Renal pelvis (tissue), 4 donors: ENCODE results near the gene PHF19. TPM values are rescaled to one million over a fixed set of nuclear protein-coding genes. Genes with fewer than 3 reads are reported as not detected.
A peak's percentile ranks its signal among the peaks of the same experiment; 100 is the strongest.

ENCODE experiments used
- DNase-seq: peaks from one replicate; pipeline ENCODE4 v3.0.0-alpha.2; 2013
- polyA plus RNA-seq, 3 donors: library from polyadenylated mRNA; unstranded; fragments of 120-200 nt; gene quantifications; one replicate each; pipeline ENCODE4 v1.2.1, GENCODE V29; 2013; ENCODE audit not compliant: insufficient read length in 3 of 3

PHF19 gene
- polyA plus RNA-seq, 3 donors = 26.0 to 39.7 (median 34.7) TPM

GRCh38 chr9:120857481-120857880 is 19.5 kb downstream of the PHF19 start:
- no peak for DNase-seq

- DNase-seq = no peak
Observed at GRCh38 chr9:120856700-120857099, 20.3 kb downstream of the PHF19 start.

GRCh38 chr9:120855827-120856670 is 20.9 kb downstream of the PHF19 start:
- no peak for DNase-seq

GRCh38 chr9:120854596-120855327 is 22.2 kb downstream of the PHF19 start:
- no peak for DNase-seq

GRCh38 chr9:120853198-120853597 is 23.8 kb downstream of the PHF19 start:
- no peak for DNase-seq

- peak; percentile 66 for DNase-seq
Observed at GRCh38 chr9:120852240-120853010, 24.6 kb downstream of the PHF19 start.

- DNase-seq = no peak
Observed at GRCh38 chr9:120851449-120851848, 25.5 kb downstream of the PHF19 start.

- no peak for DNase-seq
Observed at GRCh38 chr9:120850315-120850714, 26.7 kb downstream of the PHF19 start.

GRCh38 chr9:120846906-120847305 is 30.1 kb downstream of the PHF19 start:
- DNase-seq = no peak

GRCh38 chr9:120846251-120846889 is 30.6 kb downstream of the PHF19 start:
- DNase-seq = no peak

GRCh38 chr9:120845255-120845654 is 31.7 kb downstream of the PHF19 start:
- DNase-seq = no peak

- peak; percentile 96 for DNase-seq
Observed at GRCh38 chr9:120842685-120843485, 34.1 kb downstream of the PHF19 start, which contains the start of gene PSMD5. TSS of gene PSMD5 (minus strand) at chr9:120842922. CDS start at chr9:120842909, 13 bp downstream.

- no peak for DNase-seq
Observed at GRCh38 chr9:120841930-120842684, 34.9 kb downstream of the PHF19 start.

- DNase-seq = no peak
Observed at GRCh38 chr9:120839146-120839545, 37.8 kb downstream of the PHF19 start.

GRCh38 chr9:120837921-120838320 is 39.1 kb downstream of the PHF19 start:
- DNase-seq = no peak

- no peak for DNase-seq
Observed at GRCh38 chr9:120833325-120833724, 43.7 kb downstream of the PHF19 start.

GRCh38 chr9:120832807-120833206 is 44.2 kb downstream of the PHF19 start:
- DNase-seq = no peak

- no peak for DNase-seq
Observed at GRCh38 chr9:120830865-120831264, 46.1 kb downstream of the PHF19 start.

GRCh38 chr9:120830151-120830550 is 46.8 kb downstream of the PHF19 start:
- DNase-seq = no peak

- DNase-seq = no peak
Observed at GRCh38 chr9:120829650-120830049, 47.3 kb downstream of the PHF19 start.
